H54 (cell line): ENCODE data around the gene GABRR2.
"Not testable (repeated sequence)": the region's sequence is repeated elsewhere in the genome, so short reads cannot be mapped to it uniquely, and the experiment has no call there.

ENCODE experiments used
- DNase-seq: peaks from one replicate; pipeline ENCODE4 v3.0.0; 2011; ENCODE audit warnings: low spot score, mixed read lengths; ENCODE audit not compliant: insufficient read length
- FAIRE-seq: peaks from 3 replicates; lab custom pipeline; 2011; peaks lifted over from hg19 to GRCh38; lab: Jason Lieb, UNC
- POLR2A ChIP-seq: IDR thresholded peaks from 2 replicates; pipeline ENCODE4 v1.6.1; 2011; ENCODE audit warnings: low read depth, mild to moderate bottlenecking, low read length

GABRR2 gene

GRCh38 chr6:89251170-89251569, 63.9 kb downstream of the GABRR2 start:
- DNase-seq = no peak
- no peak for TF ChIP-seq POLR2A
- no peak for FAIRE-seq

DNA sequence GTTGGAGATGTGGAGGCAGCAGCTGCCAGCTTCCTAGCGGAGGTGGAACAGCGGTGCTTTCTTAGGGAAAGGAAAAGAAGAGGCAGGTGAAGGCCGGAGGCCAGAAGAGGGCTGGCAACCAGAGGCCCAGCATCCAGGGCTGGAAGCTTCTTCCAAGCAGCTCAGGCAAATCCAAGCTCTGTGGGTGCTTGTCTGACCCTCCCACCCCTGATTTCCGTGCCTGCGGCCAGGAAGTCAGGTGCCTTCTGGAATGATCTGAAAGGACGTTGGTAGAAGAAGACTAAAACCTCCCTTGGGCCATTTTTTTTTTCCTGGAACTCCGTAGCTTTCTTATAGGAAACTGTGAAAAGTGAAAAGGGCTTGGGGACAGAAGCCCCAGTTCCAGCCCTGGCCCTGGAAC, 64.9 kb downstream of the GABRR2 start:
- no peak for TF ChIP-seq POLR2A
- DNase-seq (no peak), FAIRE-seq (no peak)

DNA sequence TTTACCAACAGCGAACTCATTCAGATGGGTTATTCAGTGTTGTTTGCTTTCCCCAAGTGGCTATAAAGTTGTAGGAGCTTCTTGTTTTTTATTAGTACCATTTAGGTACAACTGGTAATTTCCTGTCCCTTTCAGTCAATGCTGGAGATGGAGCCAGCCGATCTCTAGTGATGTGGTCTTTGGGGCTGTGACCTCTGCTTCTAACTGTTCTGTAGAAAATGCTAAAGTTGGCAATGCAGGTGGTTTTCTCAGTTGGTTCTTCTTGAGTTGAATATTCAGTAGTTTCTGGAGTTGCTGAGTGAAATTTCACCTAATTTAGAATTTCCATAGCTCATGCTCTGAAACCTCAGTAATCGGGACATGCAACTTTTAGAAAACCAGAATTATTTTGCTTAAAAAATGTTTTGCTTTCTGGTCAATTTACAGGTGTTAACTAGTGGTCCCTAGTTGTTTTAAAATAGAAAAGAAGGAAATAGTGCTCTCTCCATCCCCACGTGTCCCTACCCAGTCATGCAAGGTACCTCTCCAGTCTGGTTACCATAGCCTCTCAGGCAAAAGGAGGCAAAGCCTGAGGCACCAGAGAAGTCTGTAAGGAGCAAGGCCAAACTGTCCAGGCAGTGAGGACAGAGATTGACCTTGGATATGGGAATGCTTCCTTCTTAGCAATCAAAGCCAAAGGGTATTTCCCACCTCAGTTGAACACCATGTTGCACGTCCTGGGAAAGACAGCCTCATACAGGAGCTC, 70.7 kb downstream of the GABRR2 start:
- FAIRE-seq (no peak), DNase-seq (no peak)
- no peak for TF ChIP-seq POLR2A

DNA sequence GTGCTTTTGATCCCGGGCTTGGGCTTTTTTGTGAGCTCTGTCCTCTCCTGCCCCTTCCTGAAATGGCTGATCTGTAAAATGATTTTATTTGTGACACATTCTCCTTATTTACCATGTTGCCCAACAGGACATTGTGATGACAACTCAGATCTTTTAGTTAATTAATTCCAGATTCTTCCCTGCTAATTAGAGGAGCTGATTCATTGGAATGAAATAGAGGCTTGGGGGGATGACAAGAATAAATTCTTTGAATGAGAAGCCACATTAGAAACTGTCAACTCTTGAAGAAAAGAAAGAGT, 71.8 kb downstream of the GABRR2 start:
- TF ChIP-seq POLR2A = no peak
- no peak for FAIRE-seq
- no peak for DNase-seq

- peak; percentile 36 for FAIRE-seq
- DNase-seq = peak; percentile 37
Measured at GRCh38 chr6:89242574-89243330, 72.3 kb downstream of the GABRR2 start.

GRCh38 chr6:89239338-89239737, 75.8 kb downstream of the GABRR2 start:
- DNase-seq (peak; percentile 19), FAIRE-seq (no peak)
- no peak for TF ChIP-seq POLR2A

More at GRCh38 chr6:89242574-89243330, 72.3 kb downstream of the GABRR2 start:
- no peak for TF ChIP-seq POLR2A

DNA sequence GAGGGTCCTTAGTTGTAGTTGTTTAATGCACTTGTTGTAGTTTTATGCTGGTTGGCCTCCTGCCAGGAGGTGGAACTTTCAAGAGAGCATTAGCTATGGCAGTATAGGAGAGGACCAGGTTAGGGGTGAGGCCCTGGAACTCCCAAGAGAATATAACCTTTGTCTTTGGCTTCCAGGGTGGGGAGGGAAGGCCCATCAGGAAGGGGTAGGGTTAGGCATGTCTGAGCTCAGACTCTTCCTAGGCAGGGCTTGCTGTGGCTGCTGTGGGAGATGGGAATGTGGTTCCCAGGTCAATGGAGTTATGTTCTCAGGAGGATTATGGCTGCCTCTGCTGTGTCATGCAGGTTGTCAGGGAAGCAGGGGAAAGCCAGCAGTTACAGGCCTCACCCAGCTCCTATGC, 77.9 kb downstream of the GABRR2 start:
- FAIRE-seq (no peak), DNase-seq (no peak)
- TF ChIP-seq POLR2A = no peak

- not testable (repeated sequence) for DNase-seq, FAIRE-seq
Measured at GRCh38 chr6:89233605-89234004, 81.5 kb downstream of the GABRR2 start.

- FAIRE-seq (no peak), DNase-seq (no peak)
- no peak for TF ChIP-seq POLR2A
Measured at GRCh38 chr6:89222712-89223039, 92.4 kb downstream of the GABRR2 start.

DNA sequence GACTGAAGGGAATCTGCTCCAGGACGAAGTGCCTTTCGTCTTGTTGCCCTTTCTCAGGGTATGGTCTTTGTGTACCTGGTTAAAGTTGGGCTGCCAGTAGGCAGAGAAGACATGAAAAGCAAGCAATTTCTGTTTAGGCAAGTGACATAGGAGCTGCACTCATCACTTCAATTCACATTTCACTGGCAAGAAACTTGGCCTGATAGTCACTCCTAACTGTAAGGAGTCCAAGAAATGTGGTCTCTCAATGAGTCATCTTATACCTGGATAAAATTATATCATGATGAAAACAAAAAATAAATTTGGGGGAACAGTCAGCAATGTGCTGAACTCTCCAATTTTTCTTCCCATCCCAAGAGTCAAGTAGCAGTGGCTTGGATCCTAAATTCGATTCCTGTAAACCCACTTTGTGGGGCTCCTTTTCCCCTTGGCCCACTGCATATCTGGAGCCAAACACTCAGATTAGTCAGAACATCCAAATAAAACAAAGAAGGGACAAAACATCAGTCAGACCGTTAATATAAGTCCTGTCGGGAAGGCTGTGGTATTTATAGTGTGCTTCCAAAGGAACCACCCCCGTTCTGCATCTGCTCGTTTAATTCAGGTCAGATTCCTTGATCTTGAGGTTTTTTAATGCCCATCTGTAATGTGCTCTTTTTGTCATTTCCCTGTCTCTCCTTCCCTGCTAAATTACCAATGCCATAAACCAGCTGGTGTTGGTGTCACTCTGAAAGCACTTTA, 93.0 kb downstream of the GABRR2 start:
- FAIRE-seq (no peak), DNase-seq (no peak)
- no peak for TF ChIP-seq POLR2A

DNA sequence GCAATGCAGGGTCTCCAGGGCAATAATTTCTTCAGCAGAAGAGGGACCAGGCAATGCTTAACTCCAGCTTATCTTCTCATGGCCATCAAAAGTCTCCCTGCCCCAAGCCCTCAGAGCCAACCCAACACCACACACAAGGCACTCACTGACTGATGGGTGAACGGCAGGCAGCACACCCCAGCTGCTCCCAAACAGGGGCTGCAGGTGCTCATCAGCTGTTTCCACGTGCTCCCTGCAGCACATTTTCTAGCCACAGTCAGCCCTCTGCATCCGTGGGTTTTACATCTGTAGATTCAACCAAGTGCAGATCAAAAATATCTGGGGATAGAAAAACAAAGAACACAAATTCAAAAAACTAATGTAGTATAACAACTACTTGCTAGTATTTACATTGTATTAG, 94.0 kb downstream of the GABRR2 start:
- DNase-seq (no peak), FAIRE-seq (no peak)
- no peak for TF ChIP-seq POLR2A

GRCh38 chr6:89217299-89217910, 97.7 kb downstream of the GABRR2 start, which contains the start of gene GABRR1:
TSS of gene GABRR1 (minus strand) at chr6:89217358. CDS start at chr6:89217322, 36 bp downstream.
- DNase-seq = no peak
- TF ChIP-seq POLR2A = no peak
- FAIRE-seq = no peak

DNA sequence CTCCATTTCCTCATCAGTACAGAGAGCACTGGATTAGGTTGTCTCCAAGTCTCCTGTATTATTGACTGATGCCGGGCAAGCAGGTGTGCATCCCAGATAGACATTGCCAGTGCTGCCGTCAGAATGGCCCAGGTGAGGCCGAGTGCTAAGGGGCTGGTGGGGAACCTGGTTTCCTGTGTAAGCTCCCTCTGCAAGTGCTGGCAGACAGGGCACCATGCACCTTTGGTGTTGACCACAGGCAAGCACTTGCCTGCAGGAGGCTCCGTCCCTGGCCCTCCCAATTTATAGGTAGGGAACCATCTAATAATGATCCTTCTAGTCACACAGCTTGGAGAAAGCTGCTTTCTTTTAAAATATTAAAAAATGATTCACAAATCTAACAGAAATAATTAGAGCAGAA, 98.7 kb downstream of the GABRR2 start:
- TF ChIP-seq POLR2A = no peak
- DNase-seq (no peak), FAIRE-seq (no peak)

DNA sequence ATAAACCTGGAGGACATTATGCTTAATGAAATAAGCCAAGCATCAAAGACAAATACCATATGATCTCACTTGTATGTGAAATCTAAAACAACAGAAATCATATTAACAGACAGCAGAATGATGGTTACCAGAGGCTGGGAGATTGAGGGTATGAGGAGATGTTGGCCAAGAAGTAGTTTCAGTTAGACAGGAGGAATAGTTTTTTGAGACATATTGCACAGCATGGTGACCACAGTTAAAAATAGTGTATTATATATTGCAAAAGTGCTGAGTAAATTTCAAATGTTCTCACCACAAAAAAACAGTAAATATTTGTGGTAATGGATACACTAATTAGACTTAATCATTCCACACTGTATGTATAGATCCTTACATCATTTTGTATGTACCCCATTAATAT, 99.7 kb downstream of the GABRR2 start:
- DNase-seq (no peak), FAIRE-seq (no peak)
- TF ChIP-seq POLR2A = no peak
